22Rv1 (cell line): Measurements from ENCODE around the gene TMEM245.

Source experiments
- H3K27ac ChIP-seq: fragments of 450-650 bp; 2 replicates; pipeline ENCODE4 v1.5.1; 2017
- CTCF ChIP-seq: fragments of 450-650 bp; IDR thresholded peaks from 2 replicates; pipeline ENCODE4 v1.5.1; 2017; ENCODE audit warnings: mild to moderate bottlenecking
- ZFX ChIP-seq: fragments of 450-650 bp; IDR thresholded peaks from 2 replicates; pipeline ENCODE4 v1.6.1; 2017; ENCODE audit warnings: antibody characterized with exemption, borderline replicate concordance

TMEM245 gene

DNA sequence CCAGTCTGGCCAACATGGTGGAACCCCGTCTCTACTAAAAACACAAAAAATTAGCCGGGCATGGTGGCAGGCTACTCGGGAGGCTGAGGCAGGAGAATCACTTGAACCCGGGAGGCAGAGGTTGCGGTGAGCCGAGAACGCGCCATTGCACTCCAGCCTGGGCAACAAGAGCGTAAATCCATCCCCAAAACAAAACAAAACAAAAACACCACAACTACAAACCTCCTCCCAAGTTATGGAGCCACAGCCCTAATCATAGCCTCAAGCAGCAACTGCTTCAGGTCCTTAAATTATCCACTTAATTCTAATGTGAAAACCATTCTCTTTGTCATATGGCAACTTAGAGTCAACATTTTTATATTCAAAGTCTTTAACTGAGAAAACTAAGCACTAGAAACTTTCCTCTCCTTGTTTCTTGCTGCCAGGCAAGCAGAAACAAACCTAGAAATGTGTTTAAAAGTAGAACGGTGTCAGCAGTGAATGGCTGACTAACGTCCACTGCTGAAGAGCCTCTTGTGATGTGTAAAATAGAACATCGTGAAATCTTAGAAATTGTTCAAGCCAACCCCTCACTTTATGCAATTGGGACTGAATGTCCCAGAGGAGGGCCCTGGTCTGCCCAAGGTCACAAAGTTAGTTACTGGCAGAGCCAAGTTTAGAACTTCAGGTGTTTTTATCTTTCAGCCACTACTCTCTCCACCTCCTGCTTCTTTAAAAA is 5.7 kb downstream of the TMEM245 start:
- no peak overlapping the region for H3K27ac ChIP-seq
- no peak for TF ChIP-seq CTCF
- no peak for TF ChIP-seq ZFX

- H3K27ac ChIP-seq: no peak overlapping the region
Observed at GRCh38 chr9:109113254-109113653, 6.5 kb downstream of the TMEM245 start.

GRCh38 chr9:109110329-109111021 is 9.3 kb downstream of the TMEM245 start:
- TF ChIP-seq CTCF (no peak), ZFX (no peak)
- no peak overlapping the region for H3K27ac ChIP-seq

More at GRCh38 chr9:109113254-109113653, 6.5 kb downstream of the TMEM245 start:
- TF ChIP-seq CTCF: no peak
- TF ChIP-seq ZFX: no peak

GRCh38 chr9:109109967-109110328 is 9.8 kb downstream of the TMEM245 start:
- TF ChIP-seq ZFX: no peak

DNA sequence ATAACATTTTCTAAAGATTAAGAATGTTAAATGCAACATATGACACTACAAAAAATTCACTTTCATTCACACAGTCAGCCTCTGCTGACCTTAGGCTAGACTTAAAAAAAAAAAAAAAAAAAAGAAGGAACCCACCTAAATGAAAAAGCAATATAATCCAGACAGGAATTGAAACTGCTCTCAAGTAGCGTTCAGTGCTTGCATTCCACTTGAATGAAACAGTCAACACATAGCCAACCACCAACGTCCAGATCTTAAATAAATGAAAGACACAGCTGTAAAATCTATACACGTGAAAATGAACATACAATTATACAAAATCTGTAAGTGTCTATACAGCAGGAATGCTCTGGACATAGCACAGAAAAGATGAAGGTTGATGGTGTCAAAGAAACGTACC is 11.4 kb downstream of the TMEM245 start:
- H3K27ac ChIP-seq: no peak overlapping the region
- TF ChIP-seq CTCF (no peak), ZFX (no peak)

More at GRCh38 chr9:109109967-109110328, 9.8 kb downstream of the TMEM245 start:
- no peak overlapping the region for H3K27ac ChIP-seq

- no peak overlapping the region for H3K27ac ChIP-seq
- TF ChIP-seq ZFX: no peak
- no peak for TF ChIP-seq CTCF
Observed at GRCh38 chr9:109107402-109108240, 12.1 kb downstream of the TMEM245 start.

- TF ChIP-seq ZFX (no peak), CTCF (no peak)
- H3K27ac ChIP-seq: 0 out of 2 replicates have a peak overlapping the region, but pooled peaks have one; percentile 13
Observed at GRCh38 chr9:109101810-109102209, 17.9 kb downstream of the TMEM245 start.
